ENCODE measurements around the gene DENND4C.
"Not testable (repeated sequence)": the region's sequence is repeated elsewhere in the genome, so short reads cannot be mapped to it uniquely, and the experiment has no call there.

Gene DENND4C

GRCh38 chr9:19372567-19372966 lies 142.1 kb downstream of the DENND4C start:
- no peak for DNase-seq (ENCODE audit: low read depth in 3 of 3)

- DNase-seq (ENCODE audit: low read depth in 3 of 3): no peak
Measured at GRCh38 chr9:19373527-19373926, 143.0 kb downstream of the DENND4C start.

- DNase-seq (ENCODE audit: low read depth in 3 of 3): no peak
Measured at GRCh38 chr9:19375538-19375937, 145.0 kb downstream of the DENND4C start.

- no peak for DNase-seq (ENCODE audit: low read depth in 3 of 3)
Measured at GRCh38 chr9:19376931-19377330, 146.4 kb downstream of the DENND4C start.

GRCh38 chr9:19378164-19378563 lies 147.7 kb downstream of the DENND4C start:
- no peak for DNase-seq (ENCODE audit: low read depth in 3 of 3)

GRCh38 chr9:19378647-19379046 lies 148.2 kb downstream of the DENND4C start:
- no peak for DNase-seq (ENCODE audit: low read depth in 3 of 3)

GRCh38 chr9:19379283-19379682 lies 148.8 kb downstream of the DENND4C start:
- no peak for DNase-seq (ENCODE audit: low read depth in 3 of 3)

- no peak for DNase-seq (ENCODE audit: low read depth in 3 of 3)
Measured at GRCh38 chr9:19379697-19380046, 149.2 kb downstream of the DENND4C start.

GRCh38 chr9:19380826-19381075 lies 150.3 kb downstream of the DENND4C start:
- DNase-seq (ENCODE audit: low read depth in 3 of 3): no peak

GRCh38 chr9:19381656-19382055 lies 151.2 kb downstream of the DENND4C start:
- DNase-seq (ENCODE audit: low read depth in 3 of 3): no peak

- DNase-seq (ENCODE audit: low read depth in 3 of 3): not testable (repeated sequence)
Measured at GRCh38 chr9:19385212-19385611, 154.7 kb downstream of the DENND4C start.

GRCh38 chr9:19385786-19386501 lies 155.5 kb downstream of the DENND4C start:
- DNase-seq (ENCODE audit: low read depth in 3 of 3): no peak

- no peak for DNase-seq (ENCODE audit: low read depth in 3 of 3)
Measured at GRCh38 chr9:19386502-19387044, 156.1 kb downstream of the DENND4C start.

GRCh38 chr9:19387317-19387716 lies 156.8 kb downstream of the DENND4C start:
- DNase-seq (ENCODE audit: low read depth in 3 of 3): no peak

GRCh38 chr9:19389539-19389938 lies 159.0 kb downstream of the DENND4C start:
- DNase-seq (ENCODE audit: low read depth in 3 of 3): not testable (repeated sequence)

GRCh38 chr9:19397845-19398244 lies 167.4 kb downstream of the DENND4C start:
- DNase-seq (ENCODE audit: low read depth in 3 of 3): no peak

GRCh38 chr9:19403231-19403630 lies 172.7 kb downstream of the DENND4C start:
- DNase-seq (ENCODE audit: low read depth in 3 of 3): not testable (repeated sequence)

GRCh38 chr9:19404283-19405075 lies 174.0 kb downstream of the DENND4C start:
- DNase-seq (ENCODE audit: low read depth in 3 of 3): no peak

- DNase-seq (ENCODE audit: low read depth in 3 of 3): no peak
Measured at GRCh38 chr9:19405771-19406170, 175.3 kb downstream of the DENND4C start.

GRCh38 chr9:19408316-19408692 lies 177.8 kb downstream of the DENND4C start:
- peak in 1 of 3 experiments; percentile 1 for DNase-seq (ENCODE audit: low read depth in 3 of 3)

- DNase-seq (ENCODE audit: low read depth in 3 of 3): peak; percentile 84 to 96 (median 91)
Measured at GRCh38 chr9:19408693-19409400, 178.4 kb downstream of the DENND4C start, which contains the start of gene ACER2. ACER2 (plus strand) TSS chr9:19409009; CDS start chr9:19409085, 76 bp downstream.

- peak in 1 of 3 experiments; percentile 10 for DNase-seq (ENCODE audit: low read depth in 3 of 3)
Measured at GRCh38 chr9:19409401-19410194, 179.1 kb downstream of the DENND4C start.

Measured in stimulated activated CD4-positive, alpha-beta T cell treated with anti-CD3 and anti-CD28 coated beads, TNF-alpha, amount 100 ng/mL, for 24 hours (primary cell).